Stimulated activated CD4-positive, alpha-beta T cell treated with anti-CD3 and anti-CD28 coated beads, Interleukin-12 subunit alpha, Interleukin-12 subunit beta, amount 100 ng/mL, for 4 hours (primary cell): ENCODE measurements around the gene CDH12.
"Not testable (repeated sequence)": the region's sequence is repeated elsewhere in the genome, so short reads cannot be mapped to it uniquely, and the experiment has no call there.

Source experiments
- DNase-seq: peaks from one replicate; pipeline ENCODE4 v3.0.0-alpha.2; 2020

CDH12 gene

GRCh38 chr5:22108545-22108944 is 744.6 kb downstream of the CDH12 start:
- DNase-seq, result no peak

- DNase-seq, result no peak
Measured at GRCh38 chr5:22102823-22103359, 750.3 kb downstream of the CDH12 start.

GRCh38 chr5:22088517-22088916 is 764.6 kb downstream of the CDH12 start:
- no peak for DNase-seq

- no peak for DNase-seq
Measured at GRCh38 chr5:22079566-22079965, 773.6 kb downstream of the CDH12 start.

- no peak for DNase-seq
Measured at GRCh38 chr5:22079002-22079401, 774.1 kb downstream of the CDH12 start.

- no peak for DNase-seq
Measured at GRCh38 chr5:22076586-22076985, 776.6 kb downstream of the CDH12 start.

- DNase-seq, result no peak
Measured at GRCh38 chr5:22070186-22070728, 782.9 kb downstream of the CDH12 start.

GRCh38 chr5:22063717-22064116 is 789.4 kb downstream of the CDH12 start:
- no peak for DNase-seq

GRCh38 chr5:22058620-22059019 is 794.5 kb downstream of the CDH12 start:
- no peak for DNase-seq

- no peak for DNase-seq
Measured at GRCh38 chr5:22057012-22057411, 796.1 kb downstream of the CDH12 start.

GRCh38 chr5:22056601-22057000 is 796.5 kb downstream of the CDH12 start:
- no peak for DNase-seq

GRCh38 chr5:22053195-22053594 is 799.9 kb downstream of the CDH12 start:
- DNase-seq, result no peak

- DNase-seq, result no peak
Measured at GRCh38 chr5:22051881-22052280, 801.3 kb downstream of the CDH12 start.

- no peak for DNase-seq
Measured at GRCh38 chr5:22050931-22051330, 802.2 kb downstream of the CDH12 start.

- DNase-seq, result no peak
Measured at GRCh38 chr5:22044229-22044628, 808.9 kb downstream of the CDH12 start.

GRCh38 chr5:22036061-22036460 is 817.1 kb downstream of the CDH12 start:
- no peak for DNase-seq

GRCh38 chr5:22033066-22033465 is 820.1 kb downstream of the CDH12 start:
- no peak for DNase-seq

GRCh38 chr5:22023784-22024183 is 829.4 kb downstream of the CDH12 start:
- no peak for DNase-seq

- DNase-seq, result not testable (repeated sequence)
Measured at GRCh38 chr5:22012893-22013292, 840.3 kb downstream of the CDH12 start.

- not testable (repeated sequence) for DNase-seq
Measured at GRCh38 chr5:22010808-22011207, 842.3 kb downstream of the CDH12 start.

- not testable (repeated sequence) for DNase-seq
Measured at GRCh38 chr5:22001097-22001496, 852.0 kb downstream of the CDH12 start.

GRCh38 chr5:21985799-21986198 is 867.3 kb downstream of the CDH12 start:
- not testable (repeated sequence) for DNase-seq

- not testable (repeated sequence) for DNase-seq
Measured at GRCh38 chr5:21951571-21951970, 901.6 kb downstream of the CDH12 start.

GRCh38 chr5:21931116-21931515 is 922.0 kb downstream of the CDH12 start:
- no peak for DNase-seq

GRCh38 chr5:21919414-21920022 is 933.6 kb downstream of the CDH12 start:
- DNase-seq, result no peak
